LoVo (cell line): ENCODE data around the gene UNC13B.
"Not testable (repeated sequence)": the region's sequence is repeated elsewhere in the genome, so short reads cannot be mapped to it uniquely, and the experiment has no call there.

ENCODE experiments used
- DNase-seq: peaks from one replicate; pipeline ENCODE4 v3.0.0-alpha.2; 2016; ENCODE audit warnings: low spot score

UNC13B gene

DNA sequence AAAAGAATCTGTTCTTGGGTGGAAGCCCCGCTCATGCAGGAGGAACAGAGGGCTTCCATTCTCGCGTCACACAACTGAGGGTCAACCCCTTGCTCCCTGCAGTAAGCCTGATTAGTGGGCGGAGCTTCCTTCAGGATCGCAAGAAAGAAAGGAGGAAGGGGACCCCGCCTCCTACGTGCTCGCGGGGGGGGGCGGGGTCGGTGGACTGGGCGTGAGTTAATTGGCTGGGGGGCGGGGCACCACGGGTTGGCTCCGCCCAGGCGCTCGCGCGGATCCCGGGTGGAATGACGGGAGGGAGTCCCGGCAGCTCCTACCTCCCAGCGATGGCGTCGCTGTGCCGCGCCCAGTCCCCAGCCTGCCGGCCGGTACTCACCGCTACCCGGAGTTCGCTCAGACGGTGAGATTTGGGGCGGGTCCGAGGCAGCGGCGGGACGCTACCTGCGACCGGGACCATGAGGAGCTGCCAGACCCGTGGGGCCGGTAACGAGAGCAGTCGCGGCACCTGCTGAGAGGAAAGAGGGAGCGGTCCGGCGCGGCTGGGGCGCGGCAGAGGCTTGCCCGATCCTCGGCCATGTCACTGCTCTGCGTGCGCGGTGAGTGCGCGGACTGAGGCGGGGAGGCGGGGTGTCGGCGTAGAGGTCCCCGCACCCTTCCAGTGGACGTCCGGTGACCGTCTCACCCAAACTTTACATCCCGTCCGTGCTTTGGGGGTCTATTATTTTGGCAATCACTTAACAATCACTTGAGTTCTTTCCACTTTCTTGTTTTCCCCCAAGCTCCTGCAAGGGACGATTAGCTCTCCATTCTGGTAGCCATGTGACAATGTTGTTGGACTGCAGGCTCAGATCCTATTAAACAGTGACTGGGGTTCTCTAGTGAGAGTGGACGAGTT, at the start of gene UNC13B:
Gene UNC13B (plus strand): TSS at position 297 of the 892 bp plus-strand sequence. CDS start 275 bp downstream, at position 572.
- DNase-seq: peak; percentile 94

DNA sequence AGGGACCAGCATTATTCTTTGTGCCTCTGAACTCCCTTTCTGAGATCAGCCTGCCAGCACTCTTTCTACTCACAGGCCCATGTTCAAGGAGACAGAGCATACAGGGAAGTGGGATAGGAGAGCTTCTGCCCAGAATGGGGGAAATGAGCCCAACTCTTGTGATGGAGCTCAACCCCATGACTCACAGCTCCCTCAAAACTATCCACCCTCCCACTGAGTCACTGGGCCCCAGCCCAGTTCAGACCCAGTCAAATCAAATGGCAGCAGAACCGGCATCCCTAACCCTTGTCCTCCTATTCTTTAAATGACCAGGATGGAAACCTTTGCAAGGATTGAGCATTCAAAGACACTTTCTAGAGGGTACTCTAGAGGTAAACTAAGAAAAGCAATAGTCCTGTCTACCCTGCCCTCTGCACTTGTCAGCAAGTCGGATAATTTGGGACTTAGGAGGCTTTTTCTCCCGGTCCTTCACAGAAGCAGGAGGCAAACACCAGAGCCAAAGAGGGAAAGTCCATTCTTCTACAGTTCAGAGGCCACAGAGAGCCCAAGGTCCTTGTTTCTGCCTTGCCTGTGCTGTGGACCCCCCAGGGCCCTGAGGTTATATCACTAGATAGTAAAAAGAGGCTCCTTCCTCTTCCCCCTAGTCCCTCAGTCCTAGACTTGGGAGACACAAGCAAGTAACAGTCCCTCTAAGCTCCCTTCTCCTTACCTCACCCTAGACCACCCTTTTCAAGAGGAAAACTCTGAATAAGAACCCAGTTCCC, 49.4 kb upstream of the UNC13B start:
- no peak for DNase-seq

DNA sequence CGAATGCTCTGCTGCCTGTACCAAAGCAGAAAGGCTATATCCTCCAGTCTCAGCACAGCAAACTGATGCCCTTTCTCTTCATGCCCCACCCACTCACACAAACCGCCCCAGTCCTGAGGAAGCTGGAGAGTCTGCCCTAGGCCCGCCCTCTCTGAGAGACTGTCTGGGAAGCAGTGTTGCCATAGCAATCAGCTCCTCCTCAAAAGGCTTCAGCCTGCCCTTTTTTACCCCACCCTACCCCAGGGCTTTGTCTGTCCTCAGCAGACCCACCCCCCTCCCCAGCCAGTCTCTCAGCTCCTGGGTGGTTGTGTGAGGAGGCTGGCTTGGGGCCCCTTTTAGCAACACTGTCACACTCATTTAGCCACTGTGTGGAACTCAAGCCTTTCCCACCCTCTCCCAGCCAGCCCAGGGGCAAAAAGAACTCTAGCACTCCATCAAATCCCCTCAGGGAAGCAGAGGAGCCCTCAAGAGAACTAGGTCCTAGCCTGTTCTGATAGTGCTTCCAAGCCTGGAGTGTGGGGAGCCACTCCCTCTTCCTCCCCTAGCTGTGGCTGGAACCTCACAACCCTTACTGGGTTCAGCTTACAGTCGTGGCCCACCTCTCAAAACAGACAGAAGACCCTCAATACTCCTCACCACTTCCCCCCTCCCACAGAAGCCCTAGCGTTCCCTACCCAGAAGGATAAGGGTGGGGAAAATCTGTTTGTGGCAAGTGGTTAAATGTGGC, 47.5 kb upstream of the UNC13B start:
- no peak for DNase-seq

DNA sequence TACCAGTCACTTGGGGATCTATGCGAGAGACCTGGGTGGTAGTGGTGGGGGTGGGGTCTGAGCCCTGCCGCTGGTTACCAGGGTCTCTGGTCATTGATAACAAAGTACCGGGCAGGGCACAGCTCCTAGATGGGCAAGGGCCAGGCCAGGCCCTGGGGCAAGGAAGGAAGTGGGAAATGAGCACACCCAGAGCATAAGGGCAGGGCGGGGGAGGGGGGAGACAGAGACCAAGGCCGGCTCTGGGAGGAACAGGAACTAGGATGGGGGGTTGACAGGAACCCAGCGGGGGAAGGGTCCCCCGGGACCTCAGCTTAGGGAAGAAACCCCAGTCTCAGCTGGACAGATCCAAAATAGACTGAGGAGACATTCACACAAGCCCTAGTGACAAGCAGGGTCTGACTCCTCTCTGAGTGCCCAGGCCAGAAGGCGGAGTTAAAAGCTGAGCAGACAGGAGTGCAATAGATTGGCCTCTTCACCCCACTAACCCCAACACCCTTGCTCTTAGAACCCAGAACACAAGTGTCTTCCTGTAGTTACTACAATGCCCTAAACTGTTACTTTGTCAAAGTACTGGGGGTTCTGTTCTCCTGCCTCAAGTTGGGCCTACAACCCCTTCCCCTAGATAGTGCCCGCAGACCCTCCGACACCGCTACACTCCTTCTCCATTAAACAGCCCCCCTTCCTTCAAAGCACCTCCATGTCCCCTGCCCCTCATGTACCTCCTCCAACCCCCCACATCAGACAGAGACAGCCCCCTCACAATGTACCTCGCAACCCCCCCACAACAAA, 46.8 kb upstream of the UNC13B start:
- DNase-seq: no peak

DNA sequence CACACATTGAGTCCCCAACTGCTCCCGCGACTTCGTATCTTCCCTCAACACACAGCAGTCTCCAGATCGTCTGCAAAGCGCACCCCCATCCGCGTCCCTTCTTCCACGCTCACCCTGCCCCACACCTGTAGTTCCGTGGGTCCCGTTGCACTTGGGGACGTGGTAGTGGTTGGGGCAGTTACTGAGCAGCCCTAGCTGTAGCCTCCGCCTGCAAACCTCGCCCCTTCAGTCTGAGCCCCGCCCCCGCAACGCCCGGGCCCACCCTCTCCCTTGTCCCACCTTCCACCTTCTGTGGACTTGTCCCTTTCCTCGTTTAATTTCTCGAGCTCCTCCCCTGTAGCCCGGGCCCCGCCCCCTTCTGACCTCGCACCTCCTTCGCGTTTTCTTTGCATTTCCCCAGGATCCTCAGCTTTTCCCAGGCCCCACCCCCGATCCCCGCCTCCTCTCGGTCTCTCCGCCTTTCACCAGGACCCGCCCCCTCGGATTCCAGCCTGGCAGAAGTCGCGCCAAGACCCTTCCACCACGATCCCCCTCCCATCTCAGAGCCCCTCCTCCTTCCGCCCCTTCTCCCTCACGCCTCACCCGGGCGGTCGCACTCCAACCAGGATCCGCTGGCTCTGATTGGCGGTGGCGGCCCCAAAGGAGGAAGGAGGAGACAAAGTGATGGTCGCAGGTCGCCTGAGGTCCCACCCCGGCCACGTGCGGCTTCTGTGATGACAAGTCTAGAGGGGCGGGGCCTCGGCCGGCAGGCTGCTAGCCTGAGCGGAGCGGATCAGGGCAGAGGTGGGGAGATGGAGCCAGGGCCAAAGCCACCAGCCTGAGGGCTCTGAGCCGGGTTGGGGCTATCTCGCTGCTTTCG, 45.9 kb upstream of the UNC13B start, which contains the start of gene ATOSB:
Gene ATOSB (minus strand): TSS at position 183 of the 859 bp plus-strand sequence. CDS start 7,588 bp downstream, outside the sequence.
- DNase-seq: peak; percentile 94

DNA sequence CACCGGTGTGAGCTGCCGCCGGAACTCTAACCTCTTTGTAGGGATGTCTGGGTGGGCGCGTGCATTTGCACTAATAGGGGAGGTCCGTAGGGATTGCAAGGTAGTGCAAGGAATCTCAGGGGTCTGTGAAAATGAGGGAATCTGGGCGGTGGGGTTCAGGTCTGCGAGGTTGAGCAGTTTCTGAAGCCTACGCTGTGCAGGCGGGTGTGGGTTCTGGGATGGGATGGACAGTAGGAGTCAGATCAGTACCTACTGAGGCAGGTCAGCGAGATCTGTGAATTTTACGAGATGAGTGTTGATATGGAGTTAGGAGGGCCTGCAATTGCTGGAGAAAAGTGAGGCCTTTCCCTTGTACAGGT, 45.3 kb upstream of the UNC13B start:
- DNase-seq: no peak

DNA sequence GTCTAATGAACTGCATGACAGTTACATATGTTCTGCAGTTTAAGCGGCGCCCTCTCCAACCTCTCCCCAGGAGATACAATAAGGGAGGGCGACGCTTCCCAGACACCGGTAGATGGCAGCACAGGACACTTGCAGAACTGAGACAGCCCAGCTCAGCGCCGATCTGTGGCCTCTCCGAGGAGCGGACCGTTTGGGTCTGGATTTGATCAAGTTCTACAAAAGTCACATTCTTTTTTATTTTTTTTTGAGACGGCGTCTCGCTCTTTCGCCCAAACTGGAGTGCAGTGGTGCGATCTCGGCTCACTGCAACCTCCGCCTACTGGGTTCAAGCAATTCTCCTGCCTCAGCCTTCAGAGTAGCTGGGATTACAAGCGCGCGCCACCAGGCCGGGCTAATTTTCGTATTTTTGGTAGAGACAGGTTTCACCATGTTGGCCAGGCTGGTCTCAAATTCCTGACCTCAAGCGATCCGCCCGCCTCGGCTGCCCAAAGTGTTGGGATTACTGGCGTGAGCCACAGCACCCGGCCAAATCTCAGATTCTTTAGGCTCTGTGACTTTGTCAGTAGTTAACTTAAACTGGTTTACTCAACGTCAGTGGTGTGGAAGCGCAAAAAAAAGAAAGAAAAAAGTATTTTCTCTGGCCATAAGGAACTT, 44.8 kb upstream of the UNC13B start:
- DNase-seq: peak; percentile 89

DNA sequence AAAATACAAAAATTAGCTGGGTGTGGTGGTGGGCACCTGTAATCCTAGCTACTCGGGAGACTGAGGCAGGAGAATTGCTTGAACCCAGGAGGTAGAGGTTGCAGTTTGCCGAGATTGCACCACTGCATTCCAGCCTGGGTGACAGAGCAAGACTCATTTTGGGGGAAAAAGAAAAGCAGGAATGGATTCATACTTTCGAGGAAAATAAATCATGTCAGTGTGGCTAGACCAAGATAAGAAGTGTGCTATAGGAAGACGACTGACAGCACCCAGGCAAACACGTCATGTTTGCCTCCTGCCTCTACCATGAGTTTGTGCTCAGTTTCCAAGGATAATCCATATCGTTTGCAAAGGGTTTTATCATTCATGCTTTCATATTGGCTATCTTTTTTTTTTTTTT, 26.9 kb upstream of the UNC13B start:
- no peak for DNase-seq

DNA sequence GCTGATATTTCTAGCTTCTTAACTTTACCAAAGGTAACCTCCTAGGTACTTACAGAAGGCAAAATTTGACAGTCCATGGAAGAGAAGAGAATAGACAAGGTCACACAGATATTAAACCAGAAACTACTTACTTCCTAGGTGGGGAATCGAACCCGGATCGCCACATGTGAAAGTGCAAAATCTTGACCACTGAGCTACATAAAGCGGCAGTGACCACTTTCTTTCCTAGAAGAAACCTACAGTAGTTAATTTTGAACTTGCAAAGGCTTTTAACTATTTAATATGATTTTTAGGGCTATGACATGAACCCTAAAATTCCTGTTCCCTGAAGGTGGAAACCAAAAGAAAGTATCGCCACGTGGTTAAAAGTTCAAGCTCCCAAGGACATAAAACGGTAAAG, 25.8 kb upstream of the UNC13B start:
- DNase-seq: no peak

DNA sequence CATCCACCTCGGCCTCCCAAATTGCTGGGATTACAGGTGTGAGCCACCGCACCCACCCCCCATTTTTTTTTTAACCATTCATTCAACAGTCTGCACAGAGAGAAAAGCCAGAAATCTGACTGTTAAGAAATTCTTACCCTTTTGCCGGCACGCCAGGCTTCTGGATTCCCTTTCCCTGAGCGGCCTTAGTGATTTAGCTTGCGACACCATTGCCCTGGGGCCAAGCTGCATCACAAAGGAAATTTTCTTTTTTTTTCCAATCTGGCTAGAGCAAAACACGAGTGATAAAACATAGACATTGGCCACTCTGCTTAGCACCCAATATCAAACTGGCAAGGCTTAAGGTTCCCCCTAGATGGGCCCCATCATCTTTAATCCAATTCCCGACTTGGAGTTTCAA, 24.9 kb upstream of the UNC13B start:
- no peak for DNase-seq

DNA sequence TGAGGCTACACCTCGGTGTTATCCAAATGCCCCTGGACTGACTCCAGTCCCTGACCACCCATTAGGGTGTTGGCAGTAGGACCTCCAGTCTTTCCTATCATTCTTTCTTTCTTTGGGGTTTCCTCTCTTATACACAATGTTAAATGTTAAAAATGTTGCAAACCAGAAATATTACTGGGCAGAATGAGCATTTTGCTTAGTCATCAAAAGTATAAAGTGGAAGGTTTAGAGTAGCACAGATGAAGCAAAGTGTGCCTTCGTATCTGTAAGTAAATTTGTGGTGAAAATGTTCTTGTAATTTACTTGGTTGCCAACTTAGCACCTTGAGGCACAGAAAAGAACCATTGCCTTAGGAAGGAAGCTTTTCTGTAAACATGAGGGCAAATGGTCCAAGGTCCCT, 21.7 kb upstream of the UNC13B start:
- no peak for DNase-seq

DNA sequence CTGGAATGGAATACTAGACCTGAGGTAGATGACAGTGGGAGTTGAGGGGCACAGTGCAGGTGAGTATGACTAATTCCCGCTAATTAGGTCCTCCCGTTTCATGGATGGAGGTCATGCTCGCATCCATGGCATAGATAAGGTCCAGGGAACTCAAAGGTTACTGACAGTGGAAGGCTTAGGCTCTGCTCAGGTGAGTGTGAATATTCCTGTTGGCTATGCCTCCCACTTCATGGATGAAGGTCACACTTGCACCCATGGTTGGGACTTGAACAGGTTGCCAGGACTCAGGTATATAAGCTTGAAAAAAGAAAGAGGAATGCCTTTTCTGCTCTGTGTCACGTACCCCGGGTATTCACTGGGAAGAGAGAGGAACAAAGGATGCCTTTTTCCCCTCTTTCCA, 19.8 kb upstream of the UNC13B start:
- no peak for DNase-seq

DNA sequence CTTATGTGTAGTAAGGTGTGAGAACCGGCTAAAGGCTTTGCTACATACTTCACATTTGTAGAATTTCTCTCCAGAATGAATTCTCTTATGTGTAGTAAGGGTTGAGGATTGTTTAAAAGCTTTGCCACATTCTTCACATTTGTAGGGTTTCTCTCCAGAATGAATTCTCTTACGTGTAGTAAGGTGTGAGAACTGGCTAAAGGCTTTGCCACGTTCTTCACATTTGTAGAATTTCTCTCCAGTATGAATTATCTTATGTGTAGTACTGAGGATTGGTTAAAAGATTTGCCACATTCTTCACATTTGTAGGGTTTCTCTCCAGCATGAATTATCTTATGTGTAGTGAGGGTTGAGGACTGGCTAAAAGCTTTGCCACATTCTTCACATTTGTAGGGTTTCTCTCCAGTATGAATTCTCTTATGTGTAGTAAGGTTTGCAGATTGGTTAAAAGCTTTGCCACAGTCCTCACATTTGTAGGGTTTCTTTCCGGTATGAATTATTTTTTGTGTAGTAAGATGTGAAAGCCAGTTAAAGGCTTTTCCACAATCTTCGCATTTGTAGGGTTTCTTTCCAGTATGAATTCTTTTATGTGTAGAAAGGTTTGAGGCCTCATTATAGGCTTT, 13.8 kb upstream of the UNC13B start:
- DNase-seq: not testable (repeated sequence)

DNA sequence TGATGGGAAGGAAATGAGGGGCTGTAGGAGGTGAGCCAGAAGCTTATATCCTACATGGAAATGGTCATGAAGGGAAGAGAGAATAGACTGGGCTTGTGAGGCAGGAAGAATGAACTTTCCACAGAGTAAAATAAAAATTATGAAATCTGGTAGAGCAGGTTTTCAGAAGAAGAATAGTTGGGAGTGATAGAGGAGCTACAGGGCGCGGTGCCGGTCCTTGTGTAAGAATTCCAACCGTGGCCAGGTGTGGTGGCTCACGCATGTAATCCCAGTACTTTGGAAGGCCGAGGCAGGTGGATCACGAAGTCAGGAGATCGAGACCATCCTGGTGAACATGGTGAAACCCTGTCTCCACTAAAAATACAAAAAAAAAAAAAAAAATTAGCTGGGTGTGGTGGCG, 8.9 kb upstream of the UNC13B start:
- no peak for DNase-seq

DNA sequence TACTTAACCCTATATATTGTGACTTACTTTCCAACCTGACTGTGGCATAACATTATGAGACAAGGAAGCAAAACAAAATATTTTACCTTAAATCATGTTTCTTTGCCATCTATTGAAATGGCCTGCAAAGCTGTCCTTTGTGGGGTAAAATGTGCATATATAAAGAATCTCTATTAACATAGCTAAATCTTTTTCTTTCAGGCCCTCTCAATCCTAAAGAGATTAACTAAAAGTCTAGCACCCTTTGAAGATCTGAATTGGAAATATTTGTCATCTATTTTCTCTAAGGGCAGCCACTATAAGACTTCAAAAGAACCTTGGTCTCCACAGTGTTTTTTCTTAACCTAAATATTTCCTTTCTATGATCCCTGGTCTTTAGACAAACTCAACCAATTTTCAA, 5.0 kb upstream of the UNC13B start:
- DNase-seq: no peak

DNA sequence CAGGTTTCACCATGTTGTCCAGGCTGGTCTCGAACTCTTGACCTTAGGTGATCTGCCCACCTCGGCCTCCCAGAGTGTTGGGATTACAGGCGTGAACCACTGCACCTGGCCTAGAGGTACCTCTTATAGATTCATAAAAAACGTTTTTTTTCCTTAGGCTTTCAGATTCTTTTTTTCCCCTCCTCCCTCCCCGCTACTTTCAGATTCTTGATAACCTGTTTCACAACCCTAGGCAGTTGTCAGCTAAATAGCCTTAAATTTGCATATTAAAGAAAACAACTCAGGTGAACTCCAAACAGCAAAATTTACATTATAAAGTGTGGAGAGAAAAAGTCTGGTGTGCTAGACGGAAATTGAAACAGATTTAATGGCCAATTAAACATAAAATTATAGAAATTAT, 4.0 kb upstream of the UNC13B start:
- not testable (repeated sequence) for DNase-seq

DNA sequence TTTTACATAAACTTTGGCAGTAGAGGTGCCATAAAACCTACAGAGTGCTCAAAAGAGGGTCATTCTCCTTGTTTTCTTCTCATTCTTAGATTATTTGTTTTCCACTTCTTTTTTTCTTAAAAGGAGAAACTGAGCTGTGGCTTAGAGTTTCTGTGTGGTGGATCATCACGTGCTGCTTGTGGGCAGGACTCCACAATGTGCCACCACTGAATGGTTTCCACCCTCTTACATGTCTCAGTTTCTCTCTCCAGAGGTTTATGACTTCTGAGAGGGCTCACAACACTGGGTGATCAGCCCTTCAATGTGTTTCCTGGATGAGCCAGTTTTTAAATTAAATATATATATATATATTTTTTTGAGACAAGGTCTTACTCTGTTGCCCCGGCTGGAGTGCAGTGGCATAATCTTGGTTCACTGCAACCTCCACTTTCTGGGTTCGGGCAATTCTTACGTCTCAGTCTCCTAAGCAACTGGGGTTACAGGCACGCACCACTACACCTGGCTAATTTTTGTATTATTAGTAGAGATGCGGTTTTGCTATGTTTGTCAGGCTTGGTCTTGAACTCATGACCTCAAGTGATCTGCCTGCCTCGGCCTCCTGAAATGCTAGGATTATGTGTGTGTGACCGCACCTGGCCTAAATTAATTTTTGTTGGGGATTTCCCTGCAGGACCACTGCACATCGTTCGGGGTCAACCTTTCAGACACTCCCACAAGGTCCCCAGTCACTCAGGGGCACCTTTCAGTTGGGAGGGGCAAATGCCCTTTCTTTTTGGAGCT, 3.1 kb upstream of the UNC13B start:
- no peak for DNase-seq

DNA sequence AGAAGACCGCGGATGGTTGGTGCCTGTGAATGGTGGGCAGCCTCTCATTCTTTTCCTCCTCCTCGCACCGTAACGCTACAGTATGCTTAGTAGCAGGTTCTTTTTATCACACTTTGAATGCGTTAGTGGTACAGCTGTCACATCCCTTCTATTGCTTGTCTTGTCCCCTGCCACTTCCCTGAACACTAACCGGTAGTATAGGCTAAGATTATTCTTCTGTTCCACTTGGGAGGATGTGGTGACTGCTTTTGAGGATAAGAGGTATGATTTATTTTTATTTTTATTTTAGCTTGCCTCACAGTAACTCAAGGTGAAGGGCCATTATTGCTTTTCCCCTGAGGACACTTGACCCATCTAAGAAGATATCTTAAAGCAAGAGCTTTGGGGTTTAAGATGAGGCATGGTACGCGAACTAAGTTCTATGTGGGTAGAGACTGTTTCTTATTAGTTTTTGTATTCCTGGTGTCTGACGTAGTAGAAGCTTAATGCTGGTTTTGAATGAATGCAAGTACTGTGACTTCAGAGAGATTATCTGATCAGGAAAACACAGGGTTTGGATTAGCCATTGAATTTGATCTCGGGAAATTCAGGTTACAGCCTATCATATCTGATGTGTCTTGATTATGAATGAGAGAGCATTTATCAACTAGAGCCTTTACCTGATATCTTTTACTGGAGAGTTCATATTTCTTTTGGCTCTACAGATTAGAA, 951 bp downstream of the UNC13B start:
- no peak for DNase-seq
